ENCODE results near the gene RHOD.

- no peak for TF ChIP-seq CTCF (IDR thresholded peaks at IDR 0.05; ENCODE audit: poor library complexity)
- TF ChIP-seq EZH2 (IDR thresholded peaks at IDR 0.05; ENCODE audit: borderline replicate concordance) = no peak
Measured at GRCh38 chr11:67105964-67106363, 49.3 kb downstream of the RHOD start.

Data from hepatocyte (in vitro differentiated cells).